NCI-H2227 treated with DMSO at 0.1 percent for 48 hours (cell line): ENCODE results near the gene DDX55.
"Not testable (repeated sequence)": the region's sequence is repeated elsewhere in the genome, so short reads cannot be mapped to it uniquely, and the experiment has no call there.

Experiments used
- DNase-seq: peaks from one replicate; lab custom pipeline; 2025; lab: John Stamatoyannopoulos, UW

The DDX55 gene

GRCh38 chr12:123601602-123602489, at the start of gene DDX55:
DDX55 (plus strand) TSS chr12:123602099; CDS start chr12:123602149, 50 bp downstream.
- DNase-seq: peak; percentile 81

GRCh38 chr12:123554136-123554535, 47.8 kb upstream of the DDX55 start:
- not testable (repeated sequence) for DNase-seq

- DNase-seq: not testable (repeated sequence)
Measured at GRCh38 chr12:123554843-123555242, 47.1 kb upstream of the DDX55 start.

GRCh38 chr12:123558487-123558886, 43.4 kb upstream of the DDX55 start:
- not testable (repeated sequence) for DNase-seq

- no peak for DNase-seq
Measured at GRCh38 chr12:123559468-123559867, 42.4 kb upstream of the DDX55 start.

- DNase-seq: peak; percentile 39
Measured at GRCh38 chr12:123571343-123571813, 30.5 kb upstream of the DDX55 start.

- DNase-seq: no peak
Measured at GRCh38 chr12:123572391-123572790, 29.5 kb upstream of the DDX55 start.

- DNase-seq: no peak
Measured at GRCh38 chr12:123573870-123574269, 28.0 kb upstream of the DDX55 start.

GRCh38 chr12:123576611-123577010, 25.3 kb upstream of the DDX55 start:
- no peak for DNase-seq

- no peak for DNase-seq
Measured at GRCh38 chr12:123578243-123578642, 23.7 kb upstream of the DDX55 start.

GRCh38 chr12:123578829-123579228, 23.1 kb upstream of the DDX55 start:
- not testable (repeated sequence) for DNase-seq

GRCh38 chr12:123580772-123581171, 21.1 kb upstream of the DDX55 start:
- no peak for DNase-seq

GRCh38 chr12:123591702-123592481, 10.0 kb upstream of the DDX55 start:
- DNase-seq: no peak

- DNase-seq: no peak
Measured at GRCh38 chr12:123595729-123596128, 6.2 kb upstream of the DDX55 start.

GRCh38 chr12:123597100-123597499, 4.8 kb upstream of the DDX55 start:
- DNase-seq: no peak

- DNase-seq: no peak
Measured at GRCh38 chr12:123598522-123598921, 3.4 kb upstream of the DDX55 start.

- no peak for DNase-seq
Measured at GRCh38 chr12:123599310-123599709, 2.6 kb upstream of the DDX55 start.

- no peak for DNase-seq
Measured at GRCh38 chr12:123599721-123600120, 2.2 kb upstream of the DDX55 start.

- DNase-seq: no peak
Measured at GRCh38 chr12:123602651-123603195, 824 bp downstream of the DDX55 start.

GRCh38 chr12:123603495-123603894, 1.6 kb downstream of the DDX55 start:
- DNase-seq: not testable (repeated sequence)

- DNase-seq: no peak
Measured at GRCh38 chr12:123607756-123608155, 5.9 kb downstream of the DDX55 start.

GRCh38 chr12:123608182-123608581, 6.3 kb downstream of the DDX55 start:
- DNase-seq: no peak
